Effector memory CD4-positive, alpha-beta T cell (primary cell): ENCODE data around the gene WDR33.

ENCODE experiments used
- DNase-seq, 3 donors: peaks; one replicate each; pipeline ENCODE4 v3.0.0-alpha.2; 2020
- H3K27ac ChIP-seq: 2 replicates; pipeline ENCODE4 v1.7.0; 2013; ENCODE audit warnings: mild to moderate bottlenecking, low read length, moderate library complexity; ENCODE audit not compliant: insufficient read depth, poor library complexity, severe bottlenecking
- H3K27me3 ChIP-seq: replicated peaks from 2 replicates; pipeline ENCODE4 v1.7.0; 2013; ENCODE audit warnings: mild to moderate bottlenecking, low read length; ENCODE audit not compliant: insufficient read depth, control insufficient read depth, poor library complexity, severe bottlenecking
- H3K36me3 ChIP-seq: 2 replicates; pipeline ENCODE4 v1.7.0; 2013; ENCODE audit warnings: mild to moderate bottlenecking, low read length, moderate library complexity; ENCODE audit not compliant: control insufficient read depth, insufficient read depth
- H3K4me1 ChIP-seq: 2 replicates; pipeline ENCODE4 v1.7.0; 2013; ENCODE audit warnings: low read length, mild to moderate bottlenecking; ENCODE audit not compliant: control insufficient read depth, insufficient read depth, poor library complexity, severe bottlenecking
- H3K4me3 ChIP-seq: 2 replicates; pipeline ENCODE4 v1.7.0; 2013; ENCODE audit warnings: low read length, low read depth, mild to moderate bottlenecking; ENCODE audit not compliant: insufficient read depth, poor library complexity, severe bottlenecking
- H3K9me3 ChIP-seq: 2 replicates; pipeline ENCODE4 v1.7.0; 2013; ENCODE audit warnings: mild to moderate bottlenecking, low read length, moderate library complexity; ENCODE audit not compliant: control insufficient read depth

WDR33 gene

GRCh38 chr2:127683056-127683455 lies 127.9 kb downstream of the WDR33 start:
- Histone ChIP-seq H3K27me3 (no peaks in the 10 kb centered on the region), H3K36me3 (no peaks in the 10 kb centered on the region), H3K9me3 (no peaks in the 10 kb centered on the region), H3K4me3 (no peak overlapping the region), H3K4me1 (no peaks in the 10 kb centered on the region), H3K27ac (no peak overlapping the region)
- DNase-seq, result no peak

- DNase-seq, result no peak
- H3K4me3 ChIP-seq, result no peak overlapping the region
- H3K9me3 ChIP-seq, result no peaks in the 10 kb centered on the region
- no peaks in the 10 kb centered on the region for H3K36me3 ChIP-seq
- H3K27ac ChIP-seq, result no peak overlapping the region
- H3K27me3 ChIP-seq, result no peaks in the 10 kb centered on the region
- no peaks in the 10 kb centered on the region for H3K4me1 ChIP-seq
Observed at GRCh38 chr2:127681976-127682857, 128.8 kb downstream of the WDR33 start.

DNA sequence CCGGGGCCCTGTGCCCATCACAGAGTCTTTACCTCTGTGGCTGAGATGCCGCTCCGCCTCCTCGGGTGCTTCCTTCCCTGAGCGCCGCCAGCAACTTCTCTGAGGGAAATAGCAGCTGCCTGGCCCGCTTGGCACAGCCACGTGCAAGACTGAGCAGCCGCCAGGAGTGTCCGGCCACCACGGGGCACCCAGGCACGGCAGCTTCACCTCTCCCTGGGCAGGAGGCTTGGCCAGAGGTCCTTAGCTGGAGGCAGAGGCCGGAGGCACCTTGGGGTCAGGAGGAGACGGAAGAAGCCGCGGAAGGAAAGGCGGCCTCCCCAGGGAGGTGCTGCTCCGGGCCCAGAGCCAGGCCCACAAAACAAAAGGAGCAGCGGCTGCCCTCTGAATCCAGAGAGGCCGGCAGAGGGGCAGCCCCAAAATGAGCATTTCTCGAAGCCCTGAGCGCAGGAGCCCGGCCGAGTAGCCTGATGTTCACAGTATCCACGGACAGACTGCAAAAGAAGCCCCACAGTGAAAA lies 129.6 kb downstream of the WDR33 start:
- Histone ChIP-seq H3K36me3 (no peaks in the 10 kb centered on the region), H3K4me3 (no peak overlapping the region), H3K27me3 (no peaks in the 10 kb centered on the region), H3K27ac (no peak overlapping the region), H3K4me1 (no peaks in the 10 kb centered on the region), H3K9me3 (no peaks in the 10 kb centered on the region)
- DNase-seq, result no peak

GRCh38 chr2:127680706-127681287 lies 130.2 kb downstream of the WDR33 start:
- Histone ChIP-seq H3K4me3 (no peak overlapping the region), H3K36me3 (no peaks in the 10 kb centered on the region), H3K9me3 (no peaks in the 10 kb centered on the region), H3K27ac (no peak overlapping the region), H3K4me1 (no peaks in the 10 kb centered on the region), H3K27me3 (peaks cover 3% of the 10 kb centered on the region)
- no peak for DNase-seq

DNA sequence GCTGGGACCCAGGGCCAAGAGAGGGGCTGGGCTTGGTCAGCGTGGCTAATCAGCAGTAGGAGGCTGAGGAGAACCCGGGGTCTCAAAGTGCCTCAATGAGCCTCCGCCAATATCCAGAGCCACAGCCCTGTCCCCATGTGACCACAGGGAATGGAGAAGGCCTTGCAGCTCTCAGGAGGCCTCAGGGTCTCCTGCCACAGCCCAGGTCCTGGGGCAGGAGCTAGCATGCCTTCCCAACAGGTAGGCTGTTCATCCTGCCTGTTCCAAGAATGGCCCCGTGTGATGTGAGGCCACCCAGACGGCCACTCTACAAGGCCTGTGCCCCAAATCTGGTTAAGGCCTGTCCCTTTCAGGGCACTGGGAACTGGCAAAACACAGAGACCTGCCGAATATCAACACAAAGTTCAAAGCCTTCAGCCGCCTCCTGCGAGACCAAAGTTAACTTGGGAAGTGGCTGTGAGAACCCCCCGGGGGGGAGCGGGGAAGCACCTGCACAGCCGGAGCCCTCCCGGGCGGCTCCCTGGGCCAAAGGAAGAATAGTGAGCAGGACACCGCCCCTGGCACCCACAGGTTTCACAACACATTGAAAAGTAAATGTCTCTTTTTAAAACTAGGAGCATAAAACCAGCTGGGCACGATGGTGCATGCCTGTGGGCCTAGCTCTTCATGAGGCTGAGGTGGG lies 131.2 kb downstream of the WDR33 start:
- Histone ChIP-seq H3K9me3 (no peaks in the 10 kb centered on the region), H3K27me3 (peaks cover 9% of the 10 kb centered on the region), H3K36me3 (no peaks in the 10 kb centered on the region), H3K27ac (no peak overlapping the region), H3K4me3 (no peak overlapping the region), H3K4me1 (peaks cover 1% of the 10 kb centered on the region)
- no peak for DNase-seq

GRCh38 chr2:127678991-127679390 lies 132.0 kb downstream of the WDR33 start:
- Histone ChIP-seq H3K9me3 (no peaks in the 10 kb centered on the region), H3K4me3 (no peak overlapping the region), H3K36me3 (no peaks in the 10 kb centered on the region), H3K27me3 (peaks cover 16% of the 10 kb centered on the region), H3K27ac (no peak overlapping the region), H3K4me1 (peaks cover 6% of the 10 kb centered on the region)
- DNase-seq, result no peak

GRCh38 chr2:127678531-127678930 lies 132.4 kb downstream of the WDR33 start:
- no peak for DNase-seq
- Histone ChIP-seq H3K4me3 (no peak overlapping the region), H3K9me3 (no peaks in the 10 kb centered on the region), H3K36me3 (no peaks in the 10 kb centered on the region), H3K4me1 (peaks cover 6% of the 10 kb centered on the region), H3K27ac (no peak overlapping the region), H3K27me3 (peaks cover 19% of the 10 kb centered on the region)

DNA sequence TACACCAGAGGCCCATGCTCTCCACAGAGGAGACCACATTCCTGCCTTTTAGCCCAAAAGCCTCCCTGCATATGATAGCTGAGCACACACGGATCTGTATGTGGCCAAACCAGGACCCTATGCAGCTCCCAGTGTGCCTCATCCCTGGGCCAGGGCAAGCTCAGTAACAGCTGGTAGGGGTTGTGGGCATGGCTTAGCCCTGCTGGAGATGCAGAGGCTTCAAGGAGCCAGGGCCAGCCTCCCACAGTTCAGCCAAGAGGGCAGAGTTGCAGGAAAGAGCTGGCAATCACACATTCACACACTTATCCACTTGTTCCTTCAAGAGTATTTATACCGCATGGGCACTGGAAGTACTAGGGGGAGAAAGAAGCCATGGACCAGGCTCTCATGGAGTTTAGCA lies 134.1 kb downstream of the WDR33 start:
- Histone ChIP-seq H3K9me3 (no peaks in the 10 kb centered on the region), H3K27me3 (peaks cover 19% of the 10 kb centered on the region), H3K27ac (no peak overlapping the region), H3K36me3 (no peaks in the 10 kb centered on the region), H3K4me1 (peaks cover 6% of the 10 kb centered on the region), H3K4me3 (no peak overlapping the region)
- DNase-seq, result no peak

GRCh38 chr2:127675331-127676261 lies 135.4 kb downstream of the WDR33 start, which contains the start of gene LIMS2:
LIMS2 (minus strand) TSS chr2:127675530; CDS start chr2:127675024, 506 bp downstream.
- no peak within 1 kb of the TSS for H3K27ac ChIP-seq
- peak within 1 kb of the TSS; percentile 39 for H3K4me3 ChIP-seq
- H3K9me3 ChIP-seq, result no peaks in the 10 kb centered on the region
- H3K36me3 ChIP-seq, result no peaks in the 10 kb centered on the region
- peaks cover 6% of the 10 kb centered on the region for H3K4me1 ChIP-seq
- no peak for DNase-seq
- H3K27me3 ChIP-seq, result peaks cover 19% of the 10 kb centered on the region
